Measurements from ENCODE around the gene CFDP1. TPM values are rescaled to one million over a fixed set of nuclear protein-coding genes. Genes with fewer than 3 reads are reported as not detected.

CFDP1 gene
- 33.5 and 37.5 TPM in 2 replicates for total RNA-seq

DNA sequence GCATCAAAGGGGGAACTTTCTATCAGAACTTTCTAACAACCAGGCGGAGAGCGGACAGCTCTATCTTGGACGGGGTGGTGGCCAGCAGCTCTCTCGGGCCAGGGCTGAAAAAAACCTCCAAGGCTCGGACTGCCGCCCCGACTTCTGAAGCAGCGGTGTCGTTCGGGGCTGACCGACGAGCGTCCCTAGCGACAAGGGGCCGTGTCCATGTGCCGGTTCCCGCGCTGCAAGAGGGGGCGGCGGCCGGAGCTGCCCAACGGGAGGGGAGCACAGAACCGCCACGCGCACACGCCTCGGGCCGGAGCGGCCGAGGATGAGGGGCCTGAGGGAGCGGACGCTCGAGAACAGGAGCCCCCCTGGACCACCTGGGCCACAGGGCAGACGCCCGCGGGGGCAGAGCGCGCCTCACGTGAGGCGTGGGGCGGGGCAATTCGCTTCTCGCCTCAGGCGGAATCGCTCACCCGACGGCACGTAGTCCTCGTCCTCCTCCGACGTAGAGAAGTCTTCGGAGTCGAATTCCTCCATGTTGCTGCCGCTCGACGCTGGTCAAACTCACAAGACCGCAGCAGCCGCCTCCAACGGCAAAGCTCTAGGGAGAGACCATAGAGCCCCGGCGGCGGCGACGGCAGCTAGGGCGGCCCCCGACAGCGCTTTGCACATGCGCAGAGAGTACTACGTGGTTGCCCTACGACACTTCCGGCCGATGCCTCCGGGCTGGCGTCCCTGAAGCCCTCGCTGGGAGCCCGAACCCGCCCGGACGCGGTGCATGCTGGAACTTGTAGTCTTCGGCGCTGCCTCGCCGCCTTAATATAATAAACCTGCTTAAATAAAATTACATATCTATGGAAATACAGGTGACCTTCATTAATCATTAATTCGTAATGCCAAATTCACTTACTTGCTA lies at the start of gene CFDP1:
CFDP1 (minus strand) TSS at position 676 of the 904 bp plus-strand sequence; CDS start at position 525, 151 bp downstream.
- Mint-ChIP-seq H3K27me3 (ENCODE audit: low read depth) (no peaks in the 10 kb centered on the region), H3K27ac (peak within 1 kb of the TSS; percentile 94), H3K36me3 (ENCODE audit: low read depth) (peaks cover 10% of the 10 kb centered on the region), H3K4me1 (ENCODE audit: low read depth) (peaks cover 16% of the 10 kb centered on the region), H3K9me3 (no peaks in the 10 kb centered on the region), H3K4me3 (ENCODE audit: low read depth) (peak within 1 kb of the TSS; percentile 87)
- peak; percentile 93 for DNase-seq (ENCODE audit: low spot score)
- intact Hi-C loops (cut with micrococcal nuclease): loop anchor here (1.0 to 10.0 kb wide), 7 partner anchors 31 to 768 kb away; partner anchors contain the start of genes ADAT1, GABARAPL2, KARS1 and MLKL

DNA sequence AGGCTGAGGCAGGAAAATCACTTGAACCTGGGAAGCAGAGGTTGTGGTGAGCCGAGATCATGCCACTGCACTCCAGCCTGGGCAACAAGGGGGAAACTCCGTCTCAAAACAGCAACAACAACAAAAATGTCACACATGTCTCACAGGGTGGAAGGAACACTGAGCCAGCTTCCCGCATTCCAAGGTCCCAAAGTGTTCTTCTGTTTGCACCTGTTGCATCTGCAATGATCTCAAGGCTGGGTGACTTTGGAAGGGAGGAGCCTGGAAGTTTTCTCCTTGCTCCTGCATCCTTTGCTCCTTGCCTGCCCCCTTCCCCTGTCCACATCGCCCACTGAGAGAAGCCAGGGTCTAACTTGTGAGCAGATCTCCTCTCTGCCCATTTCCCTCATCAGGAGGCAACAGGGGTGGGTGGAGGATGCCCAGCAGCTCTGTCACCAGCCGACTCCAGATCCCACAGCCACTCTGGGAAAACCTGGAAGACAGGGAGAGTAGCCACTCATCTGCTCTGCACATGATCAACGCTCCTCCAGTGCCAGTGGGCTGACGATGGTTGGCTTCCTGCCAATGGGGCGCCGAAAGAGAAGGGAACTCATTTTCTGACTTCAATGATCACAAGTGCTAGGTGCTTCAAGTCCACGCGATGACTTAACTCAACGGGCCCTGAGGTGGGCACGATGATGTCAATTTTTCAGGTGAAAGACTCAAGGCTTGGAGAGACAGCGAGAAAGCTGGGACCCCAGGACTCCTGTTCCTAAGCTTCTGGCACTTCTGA lies 49.3 kb upstream of the CFDP1 start:
- no peaks in the 10 kb centered on the region for H3K9me3 Mint-ChIP-seq
- intact Hi-C loops (cut with micrococcal nuclease): no loop called here
- H3K27me3 Mint-ChIP-seq (ENCODE audit: low read depth): peaks cover 5% of the 10 kb centered on the region
- no peak overlapping the region for H3K4me3 Mint-ChIP-seq (ENCODE audit: low read depth)
- H3K4me1 Mint-ChIP-seq (ENCODE audit: low read depth): no peaks in the 10 kb centered on the region
- H3K27ac Mint-ChIP-seq: no peak overlapping the region
- no peaks in the 10 kb centered on the region for H3K36me3 Mint-ChIP-seq (ENCODE audit: low read depth)
- DNase-seq (ENCODE audit: low spot score): no peak

GRCh38 chr16:75481475-75481874 lies 48.2 kb upstream of the CFDP1 start:
- H3K4me3 Mint-ChIP-seq (ENCODE audit: low read depth): no peak overlapping the region
- no peak for DNase-seq (ENCODE audit: low spot score)
- H3K9me3 Mint-ChIP-seq: no peaks in the 10 kb centered on the region
- H3K27me3 Mint-ChIP-seq (ENCODE audit: low read depth): peaks cover 5% of the 10 kb centered on the region
- H3K36me3 Mint-ChIP-seq (ENCODE audit: low read depth): no peaks in the 10 kb centered on the region
- H3K27ac Mint-ChIP-seq: no peak overlapping the region
- intact Hi-C loops (cut with micrococcal nuclease): no loop called here
- no peaks in the 10 kb centered on the region for H3K4me1 Mint-ChIP-seq (ENCODE audit: low read depth)

DNA sequence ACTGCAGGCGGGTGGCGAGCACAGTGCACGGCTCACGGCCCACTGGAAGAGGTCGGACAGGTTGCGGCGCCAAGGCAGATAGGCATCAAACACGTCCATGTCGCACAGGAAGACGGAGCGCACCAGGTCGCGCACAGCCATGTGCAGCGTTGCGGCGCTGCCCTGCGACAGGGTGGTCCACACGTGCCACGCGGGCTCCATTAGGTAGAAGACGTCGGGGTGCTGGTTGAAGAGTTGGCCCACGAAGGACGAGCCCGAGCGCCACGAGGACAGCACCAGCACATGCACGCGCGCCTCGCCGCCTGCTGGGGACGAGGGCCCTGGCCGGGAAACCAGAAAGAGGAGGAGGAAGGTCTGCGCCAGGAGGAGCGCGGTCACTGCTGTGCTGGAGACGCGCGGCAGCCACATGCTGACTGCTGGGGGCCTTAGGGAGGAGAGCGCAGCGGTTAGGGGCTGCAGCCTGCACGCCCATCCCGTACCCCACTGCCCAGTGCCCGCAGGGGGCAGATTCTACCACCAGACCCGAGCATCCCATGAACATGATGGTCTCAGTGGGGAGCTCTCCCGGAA lies 46.2 kb upstream of the CFDP1 start:
- H3K27me3 Mint-ChIP-seq (ENCODE audit: low read depth): peaks cover 5% of the 10 kb centered on the region
- H3K36me3 Mint-ChIP-seq (ENCODE audit: low read depth): no peaks in the 10 kb centered on the region
- H3K27ac Mint-ChIP-seq: no peak overlapping the region
- no peaks in the 10 kb centered on the region for H3K9me3 Mint-ChIP-seq
- intact Hi-C loops (cut with micrococcal nuclease): no loop called here
- no peak for DNase-seq (ENCODE audit: low spot score)
- H3K4me1 Mint-ChIP-seq (ENCODE audit: low read depth): no peaks in the 10 kb centered on the region
- no peak overlapping the region for H3K4me3 Mint-ChIP-seq (ENCODE audit: low read depth)

DNA sequence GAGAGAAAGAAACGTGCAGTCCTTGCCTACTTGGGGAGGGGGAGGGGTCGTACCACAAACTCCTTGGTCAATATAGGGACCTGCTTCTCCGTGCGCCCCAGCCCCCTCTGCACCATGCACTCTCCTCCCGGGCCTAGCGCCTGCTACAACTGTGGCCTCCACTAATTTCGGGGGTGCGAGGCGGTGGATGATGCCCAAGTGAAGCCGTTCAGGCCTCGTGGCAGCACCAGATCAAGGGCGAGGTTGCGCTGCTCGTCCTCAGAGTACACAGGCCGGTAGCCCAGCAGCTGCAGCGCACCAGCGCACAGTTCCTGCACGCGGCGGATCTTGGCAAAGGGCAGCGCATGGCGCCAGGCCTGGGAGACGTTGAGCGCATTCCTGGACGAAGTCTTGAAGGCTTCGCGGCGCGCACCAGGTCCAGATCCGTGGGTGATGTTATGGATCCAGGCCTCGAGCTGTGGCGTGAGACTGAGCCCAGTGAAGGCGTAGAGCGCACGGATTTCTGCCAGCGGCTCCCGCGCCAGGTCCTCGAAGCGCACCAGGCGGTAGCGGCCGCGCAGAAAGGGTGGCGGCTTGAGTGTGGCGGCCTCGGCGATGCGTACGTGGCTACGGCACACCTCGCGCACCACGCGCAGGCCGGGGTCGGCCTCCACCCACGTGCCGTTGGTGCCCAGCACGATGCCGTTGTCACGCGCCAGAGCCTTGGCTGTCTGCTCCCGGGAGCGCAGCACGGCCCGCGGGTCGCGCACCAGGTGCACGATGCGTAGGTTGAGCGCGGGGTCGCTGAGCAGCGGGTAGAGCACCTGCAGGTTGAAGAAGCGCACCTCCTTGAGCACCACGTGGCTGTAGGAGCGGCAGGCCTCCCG lies 45.4 kb upstream of the CFDP1 start:
- no peak overlapping the region for H3K27ac Mint-ChIP-seq

DNA sequence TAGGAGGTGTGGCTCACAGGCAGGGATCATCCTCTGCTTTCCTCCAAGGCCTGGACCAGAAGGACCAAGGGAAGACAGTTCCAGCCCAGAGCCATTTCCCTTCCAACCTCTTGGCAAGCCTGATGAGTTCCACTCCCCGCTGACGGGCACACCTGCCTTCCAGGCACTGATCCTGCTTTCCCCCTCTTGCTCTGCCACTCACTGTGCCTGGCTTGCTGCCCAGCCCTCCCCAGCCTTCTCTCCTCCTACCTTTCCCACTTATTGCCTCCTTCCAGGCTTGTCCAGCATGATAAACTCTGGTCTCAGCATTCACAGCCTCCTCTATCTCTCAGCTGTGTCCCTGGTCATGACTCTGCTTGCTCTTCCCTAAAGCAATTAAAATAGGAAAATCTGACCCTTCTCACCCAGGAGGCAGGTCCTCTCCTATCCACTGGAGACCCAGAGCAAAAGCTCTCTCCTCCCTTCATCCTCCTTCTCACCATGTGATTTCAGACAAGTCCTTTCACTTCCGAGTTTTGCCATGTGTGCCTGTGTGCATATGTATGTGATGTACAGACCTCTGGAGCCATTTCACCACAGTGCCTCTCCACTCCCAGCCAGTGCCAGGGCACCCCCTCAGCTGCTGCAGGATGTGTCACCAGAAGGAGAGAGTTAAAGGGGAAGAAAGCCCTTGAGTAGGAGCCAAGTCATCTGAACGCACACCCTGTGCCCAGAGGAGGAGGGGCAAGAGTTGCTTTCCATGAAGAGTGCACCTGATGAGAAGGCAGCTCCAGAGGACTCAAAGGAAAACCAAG lies 44.6 kb upstream of the CFDP1 start:
- no peak for DNase-seq (ENCODE audit: low spot score)
- H3K27ac Mint-ChIP-seq: no peak overlapping the region
- H3K4me1 Mint-ChIP-seq (ENCODE audit: low read depth): no peaks in the 10 kb centered on the region
- no peaks in the 10 kb centered on the region for H3K36me3 Mint-ChIP-seq (ENCODE audit: low read depth)
- H3K9me3 Mint-ChIP-seq: no peaks in the 10 kb centered on the region
- intact Hi-C loops (cut with micrococcal nuclease): no loop called here
- H3K4me3 Mint-ChIP-seq (ENCODE audit: low read depth): no peak overlapping the region
- H3K27me3 Mint-ChIP-seq (ENCODE audit: low read depth): peaks cover 5% of the 10 kb centered on the region

More for the DNA sequence above, 45.4 kb upstream of the CFDP1 start:
- Mint-ChIP-seq H3K4me1 (ENCODE audit: low read depth) (no peaks in the 10 kb centered on the region), H3K27me3 (ENCODE audit: low read depth) (peaks cover 5% of the 10 kb centered on the region), H3K36me3 (ENCODE audit: low read depth) (no peaks in the 10 kb centered on the region), H3K9me3 (no peaks in the 10 kb centered on the region), H3K4me3 (ENCODE audit: low read depth) (no peak overlapping the region)
- DNase-seq (ENCODE audit: low spot score): no peak
- intact Hi-C loops (cut with micrococcal nuclease): no loop called here

- H3K4me3 Mint-ChIP-seq (ENCODE audit: low read depth): no peak overlapping the region
- DNase-seq (ENCODE audit: low spot score): no peak
- intact Hi-C loops (cut with micrococcal nuclease): no loop called here
- H3K36me3 Mint-ChIP-seq (ENCODE audit: low read depth): no peaks in the 10 kb centered on the region
- no peak overlapping the region for H3K27ac Mint-ChIP-seq
- H3K9me3 Mint-ChIP-seq: no peaks in the 10 kb centered on the region
- H3K4me1 Mint-ChIP-seq (ENCODE audit: low read depth): peaks cover 1% of the 10 kb centered on the region
- peaks cover 6% of the 10 kb centered on the region for H3K27me3 Mint-ChIP-seq (ENCODE audit: low read depth)
Measured at GRCh38 chr16:75476817-75477216, 43.5 kb upstream of the CFDP1 start.

DNA sequence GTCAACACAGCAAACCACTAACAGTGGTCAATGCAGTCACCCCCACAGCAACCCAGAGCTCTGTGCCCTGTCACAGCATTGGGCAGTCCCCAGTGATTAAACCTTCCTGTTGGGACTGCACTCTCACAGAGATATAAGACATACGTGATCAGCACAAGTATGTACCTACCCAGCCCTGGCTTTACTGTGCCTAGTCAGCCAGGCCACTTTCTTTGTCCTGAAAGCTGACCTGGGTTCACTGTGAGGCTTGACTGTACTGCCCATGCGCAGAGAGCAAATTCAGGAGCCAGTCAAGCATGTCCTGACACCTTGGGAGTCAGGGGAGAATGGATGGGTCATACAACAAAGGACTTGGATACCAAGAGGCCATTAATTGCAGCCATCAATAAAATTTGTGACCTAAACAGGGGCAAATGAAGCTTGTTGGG lies 42.1 kb upstream of the CFDP1 start:
- intact Hi-C loops (cut with micrococcal nuclease): no loop called here
- Mint-ChIP-seq H3K27ac (no peak overlapping the region), H3K36me3 (ENCODE audit: low read depth) (no peaks in the 10 kb centered on the region), H3K4me1 (ENCODE audit: low read depth) (peaks cover 2% of the 10 kb centered on the region), H3K4me3 (ENCODE audit: low read depth) (no peak overlapping the region), H3K27me3 (ENCODE audit: low read depth) (peaks cover 7% of the 10 kb centered on the region), H3K9me3 (no peaks in the 10 kb centered on the region)
- DNase-seq (ENCODE audit: low spot score): no peak

GRCh38 chr16:75472908-75473877 lies 39.9 kb upstream of the CFDP1 start:
- Mint-ChIP-seq H3K4me3 (ENCODE audit: low read depth) (no peak overlapping the region), H3K27ac (no peak overlapping the region), H3K9me3 (no peaks in the 10 kb centered on the region), H3K36me3 (ENCODE audit: low read depth) (no peaks in the 10 kb centered on the region), H3K27me3 (ENCODE audit: low read depth) (peaks cover 7% of the 10 kb centered on the region), H3K4me1 (ENCODE audit: low read depth) (peaks cover 2% of the 10 kb centered on the region)
- intact Hi-C loops (cut with micrococcal nuclease): no loop called here
- no peak for DNase-seq (ENCODE audit: low spot score)

DNA sequence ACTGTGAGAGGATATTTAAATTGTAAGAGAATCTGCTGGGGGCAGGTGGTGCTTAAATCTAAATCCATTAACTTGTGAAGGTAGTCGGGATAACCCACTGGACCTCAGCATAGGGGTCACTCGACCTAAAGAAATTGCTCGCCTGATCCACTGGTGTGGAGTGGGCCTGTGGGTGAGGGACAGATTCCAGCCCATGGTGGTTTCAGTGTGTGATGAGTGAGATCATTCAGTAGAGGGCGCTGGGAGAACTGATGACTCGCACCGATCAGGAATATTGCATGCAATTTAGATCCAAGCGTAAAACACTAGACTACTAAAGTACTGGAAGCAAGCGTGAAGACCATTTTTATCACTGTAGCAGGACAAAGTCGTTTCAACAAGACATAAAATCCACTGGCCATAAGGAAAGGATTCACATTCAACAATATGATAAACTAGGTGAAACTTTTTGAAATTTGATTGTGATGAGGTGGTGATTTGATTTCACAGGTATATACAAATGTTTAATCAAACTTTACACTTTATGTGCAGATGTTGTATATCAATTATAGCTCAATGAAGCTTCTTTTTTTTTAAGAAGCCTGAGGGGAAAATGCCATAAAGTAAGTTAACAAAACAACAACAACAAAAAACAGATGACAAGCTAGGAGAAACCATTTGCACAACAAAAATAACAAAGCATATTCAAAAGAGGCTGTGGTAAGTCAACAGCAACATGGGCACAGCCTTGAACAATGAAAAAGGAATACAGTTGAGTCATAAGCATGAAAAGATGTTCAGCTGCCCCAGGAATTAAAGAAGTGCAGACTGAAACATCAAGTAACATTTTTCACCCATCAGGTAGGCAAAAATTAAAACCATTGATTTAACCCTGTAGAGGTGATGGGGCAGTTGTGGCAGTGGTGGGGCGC lies 38.7 kb upstream of the CFDP1 start:
- intact Hi-C loops (cut with micrococcal nuclease): loop anchor here (1.0 kb wide), 1 partner anchor 292 kb away; no protein-coding TSS in a partner anchor
- Mint-ChIP-seq H3K27me3 (ENCODE audit: low read depth) (peaks cover 2% of the 10 kb centered on the region), H3K9me3 (no peaks in the 10 kb centered on the region), H3K4me1 (ENCODE audit: low read depth) (peaks cover 2% of the 10 kb centered on the region), H3K36me3 (ENCODE audit: low read depth) (no peaks in the 10 kb centered on the region), H3K27ac (no peak overlapping the region), H3K4me3 (ENCODE audit: low read depth) (no peak overlapping the region)
- peak; percentile 19 for DNase-seq (ENCODE audit: low spot score)

All from activated T-helper 2 cell treated with anti-CD3 and anti-CD28 coated beads, Interferon-gamma antibody, Interleukin-2, Interleukin-4, amounts not matched to agents 10 μg/mL and 5 μg/mL and 100 μg/mL, durations not matched to agents 14 hours and 24 hours and 36 hours (primary cell).